ENCODE measurements around the gene MMP20.

The MMP20 gene

GRCh38 chr11:102564110-102564509, 61.0 kb downstream of the MMP20 start:
- H3K27me3 ChIP-seq (ENCODE audit: control insufficient read depth in 3 of 3, insufficient read depth in 3 of 3, low read depth in 1 of 3, low read length in 3 of 3), result peaks cover 0 to 1% (median 0%) of the 10 kb centered on the region in 3 experiments
- H3K23ac ChIP-seq (ENCODE audit: low read depth, low read length, poor library complexity), result no peak overlapping the region
- no peak overlapping the region for H2AFZ ChIP-seq (ENCODE audit: low read length)
- H3K9ac ChIP-seq (ENCODE audit: low read depth, low read length, poor library complexity), result no peak overlapping the region
- no peak overlapping the region for H3K18ac ChIP-seq (ENCODE audit: low read length)
- H3K4me2 ChIP-seq (ENCODE audit: insufficient read depth, low read length, poor library complexity, severe bottlenecking), result no peak overlapping the region
- DNase-seq (ENCODE audit: low spot score), result no peak
- no peaks in the 10 kb centered on the region for H3K36me3 ChIP-seq (replicated peaks in 1 of 2; ENCODE audit: control insufficient read depth in 2 of 2, insufficient read depth in 2 of 2, low read length in 2 of 2)
- H3K9me3 ChIP-seq (replicated peaks in 1 of 2; ENCODE audit: control insufficient read depth in 2 of 2, insufficient read depth in 1 of 2, low read depth in 1 of 2, low read length in 2 of 2), result peaks cover 0 to 3% of the 10 kb centered on the region in 2 donors
- no peak overlapping the region for H3K27ac ChIP-seq (replicated peaks; ENCODE audit: low read length)
- no peak overlapping the region for H3K4me3 ChIP-seq (ENCODE audit: low read length in 2 of 2)
- no peak overlapping the region for H4K91ac ChIP-seq (ENCODE audit: low read depth, low read length, poor library complexity)
- no peak overlapping the region for H2BK5ac ChIP-seq (ENCODE audit: low read length)
- no peak overlapping the region for H2BK120ac ChIP-seq (ENCODE audit: low read depth, low read length)
- no peak overlapping the region for H2BK15ac ChIP-seq (ENCODE audit: low read length)
- H3K14ac ChIP-seq (ENCODE audit: low read length), result no peak overlapping the region
- H2AK5ac ChIP-seq (ENCODE audit: low read depth, low read length), result no peak overlapping the region
- no peak overlapping the region for H4K8ac ChIP-seq (ENCODE audit: low read depth, low read length)
- H2BK12ac ChIP-seq (ENCODE audit: low read length), result no peak overlapping the region
- no peaks in the 10 kb centered on the region for H3K4me1 ChIP-seq (ENCODE audit: control insufficient read depth in 2 of 2, insufficient read depth in 1 of 2, low read depth in 1 of 2, low read length in 2 of 2)
- no peaks in the 10 kb centered on the region for H3K79me1 ChIP-seq (ENCODE audit: low read depth, low read length)
- H3K4ac ChIP-seq (ENCODE audit: low read length), result no peak overlapping the region
- WGBS, 2 donors (ENCODE audit: extremely low coverage in 2 of 2, insufficient read length in 2 of 2, insufficient replicate concordance in 1 of 2), result no CpG with 5 or more reads among the region's 2 CpGs

DNA sequence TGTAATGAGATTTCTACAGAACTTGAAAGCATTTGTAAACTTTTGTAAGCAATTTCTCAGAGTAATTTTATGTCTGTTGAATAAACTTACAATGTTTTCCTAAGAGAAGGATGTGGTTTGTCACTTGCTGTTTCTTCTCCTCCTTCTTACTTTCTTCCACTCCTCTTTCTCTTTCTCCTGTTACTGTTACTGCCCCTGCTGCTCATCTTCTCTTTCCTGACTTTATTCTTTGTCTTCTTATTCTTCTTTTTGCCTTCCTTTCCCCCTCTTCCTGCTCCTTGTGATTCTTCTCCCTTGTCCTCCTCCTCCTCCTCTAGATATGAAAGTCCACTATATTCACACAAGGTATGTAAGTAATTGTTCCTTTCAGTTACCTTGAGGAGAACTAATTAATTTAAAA, 63.5 kb downstream of the MMP20 start:
- Histone ChIP-seq H4K91ac (ENCODE audit: low read depth, low read length, poor library complexity) (no peak overlapping the region), H2BK15ac (ENCODE audit: low read length) (no peak overlapping the region), H2BK12ac (ENCODE audit: low read length) (no peak overlapping the region), H3K27me3 (ENCODE audit: control insufficient read depth in 3 of 3, insufficient read depth in 3 of 3, low read depth in 1 of 3, low read length in 3 of 3) (peaks cover 0 to 3% (median 0%) of the 10 kb centered on the region in 3 experiments), H3K79me1 (ENCODE audit: low read depth, low read length) (no peaks in the 10 kb centered on the region), H2BK120ac (ENCODE audit: low read depth, low read length) (no peak overlapping the region), H3K4ac (ENCODE audit: low read length) (no peak overlapping the region), H3K27ac (replicated peaks; ENCODE audit: low read length) (no peak overlapping the region), H3K9me3 (replicated peaks in 1 of 2; ENCODE audit: control insufficient read depth in 2 of 2, insufficient read depth in 1 of 2, low read depth in 1 of 2, low read length in 2 of 2) (peaks cover 0 to 3% of the 10 kb centered on the region in 2 donors), H3K23ac (ENCODE audit: low read depth, low read length, poor library complexity) (no peak overlapping the region), H4K8ac (ENCODE audit: low read depth, low read length) (no peak overlapping the region), H3K4me3 (ENCODE audit: low read length in 2 of 2) (no peak overlapping the region), H2AFZ (ENCODE audit: low read length) (no peak overlapping the region), H3K4me2 (ENCODE audit: insufficient read depth, low read length, poor library complexity, severe bottlenecking) (no peak overlapping the region), H3K14ac (ENCODE audit: low read length) (no peak overlapping the region), H3K36me3 (replicated peaks in 1 of 2; ENCODE audit: control insufficient read depth in 2 of 2, insufficient read depth in 2 of 2, low read length in 2 of 2) (no peaks in the 10 kb centered on the region), H3K4me1 (ENCODE audit: control insufficient read depth in 2 of 2, insufficient read depth in 1 of 2, low read depth in 1 of 2, low read length in 2 of 2) (no peaks in the 10 kb centered on the region), H2BK5ac (ENCODE audit: low read length) (no peak overlapping the region), H3K18ac (ENCODE audit: low read length) (no peak overlapping the region), H2AK5ac (ENCODE audit: low read depth, low read length) (no peak overlapping the region), H3K9ac (ENCODE audit: low read depth, low read length, poor library complexity) (no peak overlapping the region)
- no peak for DNase-seq (ENCODE audit: low spot score)

- H3K4me2 ChIP-seq (ENCODE audit: insufficient read depth, low read length, poor library complexity, severe bottlenecking), result no peak overlapping the region
- no peak overlapping the region for H3K23ac ChIP-seq (ENCODE audit: low read depth, low read length, poor library complexity)
- no peaks in the 10 kb centered on the region for H3K79me1 ChIP-seq (ENCODE audit: low read depth, low read length)
- H4K91ac ChIP-seq (ENCODE audit: low read depth, low read length, poor library complexity), result no peak overlapping the region
- no peaks in the 10 kb centered on the region for H3K36me3 ChIP-seq (replicated peaks in 1 of 2; ENCODE audit: control insufficient read depth in 2 of 2, insufficient read depth in 2 of 2, low read length in 2 of 2)
- no peak overlapping the region for H2AFZ ChIP-seq (ENCODE audit: low read length)
- no peak for DNase-seq (ENCODE audit: low spot score)
- no peak overlapping the region for H2AK5ac ChIP-seq (ENCODE audit: low read depth, low read length)
- H2BK120ac ChIP-seq (ENCODE audit: low read depth, low read length), result no peak overlapping the region
- no CpG with 5 or more reads among the region's 6 CpGs for WGBS, 2 donors (ENCODE audit: extremely low coverage in 2 of 2, insufficient read length in 2 of 2, insufficient replicate concordance in 1 of 2)
- no peak overlapping the region for H2BK5ac ChIP-seq (ENCODE audit: low read length)
- no peak overlapping the region for H2BK12ac ChIP-seq (ENCODE audit: low read length)
- H3K4me3 ChIP-seq (ENCODE audit: low read length in 2 of 2), result no peak overlapping the region
- H3K4ac ChIP-seq (ENCODE audit: low read length), result no peak overlapping the region
- H3K18ac ChIP-seq (ENCODE audit: low read length), result no peak overlapping the region
- no peak overlapping the region for H3K9ac ChIP-seq (ENCODE audit: low read depth, low read length, poor library complexity)
- no peak overlapping the region for H2BK15ac ChIP-seq (ENCODE audit: low read length)
- no peaks in the 10 kb centered on the region for H3K4me1 ChIP-seq (ENCODE audit: control insufficient read depth in 2 of 2, insufficient read depth in 1 of 2, low read depth in 1 of 2, low read length in 2 of 2)
- no peak overlapping the region for H3K14ac ChIP-seq (ENCODE audit: low read length)
- H3K27ac ChIP-seq (replicated peaks; ENCODE audit: low read length), result no peak overlapping the region
- H3K9me3 ChIP-seq (replicated peaks in 1 of 2; ENCODE audit: control insufficient read depth in 2 of 2, insufficient read depth in 1 of 2, low read depth in 1 of 2, low read length in 2 of 2), result no peaks in the 10 kb centered on the region
- H3K27me3 ChIP-seq (ENCODE audit: control insufficient read depth in 3 of 3, insufficient read depth in 3 of 3, low read depth in 1 of 3, low read length in 3 of 3), result peaks cover 0 to 3% (median 0%) of the 10 kb centered on the region in 3 experiments
- H4K8ac ChIP-seq (ENCODE audit: low read depth, low read length), result no peak overlapping the region
Observed at GRCh38 chr11:102560555-102561011, 64.5 kb downstream of the MMP20 start.

DNA sequence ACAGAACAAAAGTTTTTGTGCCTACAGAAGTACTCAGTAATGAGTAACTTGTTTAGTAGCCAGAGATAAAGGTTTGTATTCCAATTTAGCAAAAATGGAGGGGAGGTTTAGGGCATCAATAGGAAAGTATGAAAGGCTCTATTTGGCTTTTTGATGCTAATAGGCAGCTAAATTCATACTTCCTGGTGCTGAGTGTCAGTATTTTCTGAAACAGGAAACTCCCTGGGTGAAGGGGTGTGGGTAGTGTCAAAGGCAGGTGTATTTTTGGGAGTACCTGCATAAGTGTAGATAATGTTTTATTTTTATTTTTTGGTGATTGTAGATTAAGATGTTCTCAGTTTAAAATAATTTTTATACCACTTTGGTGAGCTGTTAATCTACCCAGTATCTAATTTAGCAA, 65.3 kb downstream of the MMP20 start:
- Histone ChIP-seq H3K27me3 (ENCODE audit: control insufficient read depth in 3 of 3, insufficient read depth in 3 of 3, low read depth in 1 of 3, low read length in 3 of 3) (peaks cover 0 to 3% (median 0%) of the 10 kb centered on the region in 3 experiments), H2BK15ac (ENCODE audit: low read length) (no peak overlapping the region), H2BK5ac (ENCODE audit: low read length) (no peak overlapping the region), H3K4me1 (ENCODE audit: control insufficient read depth in 2 of 2, insufficient read depth in 1 of 2, low read depth in 1 of 2, low read length in 2 of 2) (no peaks in the 10 kb centered on the region), H3K4me3 (ENCODE audit: low read length in 2 of 2) (no peak overlapping the region), H3K14ac (ENCODE audit: low read length) (no peak overlapping the region), H3K9ac (ENCODE audit: low read depth, low read length, poor library complexity) (no peak overlapping the region), H2AK5ac (ENCODE audit: low read depth, low read length) (no peak overlapping the region), H3K9me3 (replicated peaks in 1 of 2; ENCODE audit: control insufficient read depth in 2 of 2, insufficient read depth in 1 of 2, low read depth in 1 of 2, low read length in 2 of 2) (no peaks in the 10 kb centered on the region), H3K27ac (replicated peaks; ENCODE audit: low read length) (no peak overlapping the region), H2BK12ac (ENCODE audit: low read length) (no peak overlapping the region), H3K18ac (ENCODE audit: low read length) (no peak overlapping the region), H3K79me1 (ENCODE audit: low read depth, low read length) (no peaks in the 10 kb centered on the region), H3K23ac (ENCODE audit: low read depth, low read length, poor library complexity) (no peak overlapping the region), H3K36me3 (replicated peaks in 1 of 2; ENCODE audit: control insufficient read depth in 2 of 2, insufficient read depth in 2 of 2, low read length in 2 of 2) (no peaks in the 10 kb centered on the region), H3K4me2 (ENCODE audit: insufficient read depth, low read length, poor library complexity, severe bottlenecking) (no peak overlapping the region), H2BK120ac (ENCODE audit: low read depth, low read length) (no peak overlapping the region), H2AFZ (ENCODE audit: low read length) (no peak overlapping the region), H4K91ac (ENCODE audit: low read depth, low read length, poor library complexity) (no peak overlapping the region), H3K4ac (ENCODE audit: low read length) (no peak overlapping the region), H4K8ac (ENCODE audit: low read depth, low read length) (no peak overlapping the region)
- no peak for DNase-seq (ENCODE audit: low spot score)
